ENCODE measurements around the gene TGFB1.
"Not testable (repeated sequence)": the region's sequence is repeated elsewhere in the genome, so short reads cannot be mapped to it uniquely, and the experiment has no call there.

Gene TGFB1

DNA sequence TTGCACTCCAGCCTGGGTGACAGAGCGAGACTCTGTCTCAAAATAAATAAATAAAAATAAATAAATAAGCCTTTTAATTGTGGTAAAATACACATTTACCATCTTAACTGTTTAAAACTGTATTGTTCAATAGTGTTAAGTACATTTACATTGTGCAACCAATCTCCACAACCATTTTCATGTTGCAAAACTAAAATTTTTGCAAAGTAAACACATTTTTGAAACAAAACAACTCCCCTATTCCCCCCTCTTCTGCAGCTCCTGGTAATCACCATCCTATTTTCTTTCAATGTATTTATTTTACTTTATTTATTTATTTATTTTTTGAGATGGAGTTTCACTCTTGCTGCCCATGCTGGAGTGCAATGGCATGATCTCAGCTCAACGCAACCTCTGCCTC, 16.0 kb upstream of the TGFB1 start:
- DNase-seq (ENCODE audit: low spot score) = no peak

- DNase-seq (ENCODE audit: low spot score) = no peak
Measured at GRCh38 chr19:41367848-41368301, 14.2 kb upstream of the TGFB1 start.

DNA sequence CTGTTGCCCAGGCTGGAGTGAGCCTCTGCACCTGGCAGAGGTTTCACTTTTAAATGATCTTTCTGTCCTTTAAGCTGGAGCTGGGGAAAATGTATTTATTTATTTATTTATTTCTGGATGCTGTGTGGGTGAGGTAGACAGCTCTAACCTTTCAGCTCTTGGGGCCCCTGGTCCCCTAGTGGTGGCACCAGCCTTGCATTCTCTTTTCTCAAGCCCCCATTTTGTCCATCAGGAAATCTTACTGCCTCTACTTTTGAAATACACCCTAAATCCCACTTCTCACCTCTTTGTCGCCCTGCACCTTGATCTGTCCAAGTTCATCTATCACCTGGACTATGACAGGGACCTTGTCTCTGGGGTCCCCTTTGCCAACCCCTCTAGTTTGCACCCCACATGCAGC, 12.4 kb upstream of the TGFB1 start:
- no peak for DNase-seq (ENCODE audit: low spot score)

DNA sequence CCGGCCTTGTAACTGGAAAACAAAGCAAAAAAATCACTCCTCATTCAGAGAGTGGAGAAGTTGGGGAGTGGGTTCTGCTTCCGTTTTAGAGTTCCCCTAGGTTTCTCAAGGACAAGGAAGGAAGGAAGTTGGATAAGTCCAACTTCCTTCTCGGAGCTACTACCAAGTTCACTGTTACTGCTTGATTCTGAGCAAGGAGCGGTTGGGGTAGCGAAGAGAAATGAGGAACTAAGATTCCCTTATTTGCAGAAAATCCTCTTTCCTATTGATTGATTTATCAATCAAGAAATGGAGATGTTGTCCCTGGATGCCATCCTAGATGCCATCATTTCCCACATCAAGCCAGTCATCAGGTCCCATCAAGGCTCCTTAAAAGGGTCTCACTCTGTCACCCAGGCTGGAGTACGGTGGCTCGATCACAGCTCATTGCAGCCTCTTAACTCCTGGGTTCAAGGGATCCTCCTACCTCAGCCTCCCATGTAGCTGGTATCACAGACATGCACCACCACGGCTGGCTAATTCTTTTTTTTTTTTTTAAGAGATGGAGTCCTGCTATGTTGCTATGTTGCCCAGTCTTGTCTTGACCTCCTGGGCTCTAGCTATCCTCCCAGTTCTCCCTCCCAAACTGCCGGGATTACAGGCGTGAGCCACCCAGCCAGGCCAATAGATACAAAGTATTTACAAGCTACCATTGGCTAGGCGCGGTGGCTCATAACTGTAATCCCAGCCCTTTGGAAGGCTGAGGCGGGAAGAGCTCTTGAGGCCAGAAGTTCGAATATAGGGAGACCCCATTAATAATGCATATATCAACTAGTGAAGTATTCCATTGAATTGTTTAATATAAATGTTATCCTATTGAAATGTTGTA, 11.0 kb upstream of the TGFB1 start:
- no peak for DNase-seq (ENCODE audit: low spot score)

GRCh38 chr19:41363753-41364523, 10.2 kb upstream of the TGFB1 start, which contains the start of gene B9D2:
B9D2 (minus strand) TSS chr19:41364149; CDS start chr19:41363519, 630 bp downstream.
- DNase-seq (ENCODE audit: low spot score) = peak; percentile 98

DNA sequence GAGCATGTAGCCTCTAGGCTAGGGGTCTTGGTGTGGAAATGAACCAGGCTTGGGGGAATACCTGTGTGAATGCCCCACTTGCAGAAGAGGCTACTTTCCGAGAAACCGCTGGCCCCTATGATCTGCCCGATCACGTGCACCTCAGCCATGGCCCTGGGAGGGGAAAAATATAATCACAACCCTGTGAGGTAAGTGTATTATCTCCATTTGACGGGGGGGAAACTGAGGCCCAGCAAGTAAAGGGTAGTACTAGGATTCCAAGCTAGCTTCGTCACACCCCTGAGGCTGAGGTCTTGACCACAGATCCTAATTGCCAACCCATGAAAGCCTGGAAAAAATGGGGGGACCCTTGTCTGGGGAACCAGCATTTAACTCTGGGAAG, 9.6 kb upstream of the TGFB1 start:
- DNase-seq (ENCODE audit: low spot score) = no peak

- DNase-seq (ENCODE audit: low spot score) = no peak
Measured at GRCh38 chr19:41362143-41362847, 8.6 kb upstream of the TGFB1 start.

DNA sequence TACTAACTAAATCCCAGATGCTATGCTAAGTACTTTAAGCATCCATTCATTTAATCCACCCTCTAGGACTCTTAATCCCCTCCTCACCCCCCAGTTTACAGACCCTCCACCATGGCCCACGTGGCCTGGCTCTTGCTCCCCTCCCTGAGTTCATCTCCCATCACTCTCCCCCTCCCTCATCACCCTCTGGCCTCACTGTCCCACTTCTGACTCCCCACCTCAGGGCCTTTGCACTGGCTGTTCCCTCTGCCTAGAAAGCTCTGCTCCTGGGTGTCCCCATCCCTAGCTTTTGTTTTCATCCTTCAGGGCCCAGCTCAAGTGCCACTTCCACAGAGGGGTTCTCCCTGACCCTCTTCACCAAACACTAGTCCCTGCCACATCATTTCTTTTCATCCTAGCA, 6.0 kb upstream of the TGFB1 start:
- DNase-seq (ENCODE audit: low spot score) = no peak

DNA sequence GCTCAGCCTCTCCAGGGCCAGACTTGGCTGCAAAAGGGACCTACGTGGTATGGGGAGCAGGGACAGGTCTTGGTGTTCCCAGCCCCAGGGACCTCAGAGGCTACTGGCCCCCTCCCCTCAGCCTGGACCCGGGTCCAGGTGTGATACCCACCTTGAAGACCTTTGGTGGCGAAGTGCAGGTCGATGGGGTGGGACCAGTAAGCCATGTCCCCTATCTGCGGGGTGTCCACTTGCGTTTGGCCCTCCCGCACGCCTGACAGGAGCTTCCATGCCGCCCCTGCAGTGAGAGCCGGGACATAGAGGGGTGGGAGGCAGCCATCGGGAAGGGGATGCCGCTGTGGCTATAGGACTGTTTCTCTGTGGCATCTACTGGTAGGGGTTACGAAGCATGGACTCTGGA, 4.0 kb upstream of the TGFB1 start:
- DNase-seq (ENCODE audit: low spot score) = no peak

- DNase-seq (ENCODE audit: low spot score) = no peak
Measured at GRCh38 chr19:41356984-41357739, 3.4 kb upstream of the TGFB1 start.

DNA sequence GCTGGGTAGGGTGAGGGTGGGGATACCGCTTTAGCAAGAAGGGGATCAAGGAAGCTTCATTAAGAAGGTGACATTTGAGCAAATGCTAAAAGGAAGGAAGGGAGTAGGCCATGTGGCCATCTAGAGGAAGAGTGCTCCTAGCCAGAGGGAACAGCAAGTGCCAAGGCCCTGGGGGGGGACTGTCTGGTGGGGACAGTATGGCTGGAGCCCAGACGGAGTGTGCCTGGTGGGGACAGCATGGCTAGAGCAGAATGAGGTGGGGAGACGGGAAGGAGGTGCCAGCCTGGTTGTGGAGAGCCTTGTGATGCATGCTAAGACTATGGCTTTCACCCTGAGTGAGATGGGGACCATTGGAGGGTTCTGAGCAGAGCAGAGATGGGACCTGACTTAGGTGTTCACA, 2.1 kb upstream of the TGFB1 start:
- DNase-seq (ENCODE audit: low spot score) = no peak

- DNase-seq (ENCODE audit: low spot score) = no peak
Measured at GRCh38 chr19:41355035-41355434, 1.3 kb upstream of the TGFB1 start.

GRCh38 chr19:41354343-41354953, 726 bp upstream of the TGFB1 start:
- DNase-seq (ENCODE audit: low spot score) = no peak

GRCh38 chr19:41352609-41353465, 885 bp downstream of the TGFB1 start:
- DNase-seq (ENCODE audit: low spot score) = no peak

GRCh38 chr19:41352279-41352608, 1.5 kb downstream of the TGFB1 start:
- no peak for DNase-seq (ENCODE audit: low spot score)

DNA sequence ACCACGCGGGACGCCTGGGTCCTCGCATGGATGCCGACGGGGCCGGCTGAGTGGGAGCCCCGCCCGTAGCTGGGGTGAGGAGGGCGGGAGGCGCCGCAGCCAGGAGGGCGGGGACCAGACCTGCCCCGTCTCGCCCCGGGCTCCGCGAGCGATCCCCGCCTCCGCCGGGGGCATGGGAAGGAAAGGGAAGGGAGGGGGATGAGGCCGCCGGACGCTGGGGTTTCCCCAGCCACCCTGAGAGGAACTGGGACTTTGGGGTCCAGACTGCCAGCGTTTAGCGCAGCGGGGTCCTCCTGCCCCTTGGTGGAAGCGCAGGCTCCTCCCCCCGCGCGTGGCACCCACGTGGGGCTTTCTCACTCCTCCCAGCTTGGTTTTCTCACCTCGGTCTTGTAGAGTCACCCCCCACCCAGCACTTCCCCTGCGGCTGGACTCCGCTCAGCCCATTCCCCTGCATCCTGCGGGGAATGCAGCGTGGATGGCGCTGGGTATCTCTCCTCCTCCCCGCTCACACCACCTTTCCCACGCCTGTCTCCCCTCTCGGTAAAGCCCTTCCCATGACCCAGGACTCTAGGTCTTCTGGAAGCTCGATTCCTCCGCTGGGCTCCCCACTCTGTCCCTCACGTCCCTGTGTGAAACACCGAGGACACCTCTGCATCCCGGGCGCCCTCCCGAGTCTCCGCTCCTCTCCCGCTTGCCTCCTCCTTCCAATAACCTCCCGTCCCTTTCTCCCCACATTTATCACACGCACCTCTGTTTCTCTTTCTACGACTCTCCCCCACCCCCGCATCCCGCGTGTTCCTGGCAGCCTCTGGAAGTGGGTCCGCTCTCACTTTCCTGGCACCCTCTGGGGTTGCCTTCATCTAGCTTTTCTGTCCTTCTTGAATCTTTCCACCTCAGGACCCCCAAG, 2.1 kb downstream of the TGFB1 start:
- no peak for DNase-seq (ENCODE audit: low spot score)

- DNase-seq (ENCODE audit: low spot score) = no peak
Measured at GRCh38 chr19:41350735-41351338, 2.9 kb downstream of the TGFB1 start.

- not testable (repeated sequence) for DNase-seq (ENCODE audit: low spot score)
Measured at GRCh38 chr19:41346916-41347315, 6.8 kb downstream of the TGFB1 start.

GRCh38 chr19:41344162-41344561, 9.6 kb downstream of the TGFB1 start:
- DNase-seq (ENCODE audit: low spot score) = no peak

Measured in left forelimb (tissue), 1 donor.